Activated CD8-positive, alpha-beta T cell treated with anti-CD3 and anti-CD28 coated beads for 36 hours (primary cell): ENCODE results near the gene GCNT2. TPM values are rescaled to one million over a fixed set of nuclear protein-coding genes. Genes with fewer than 3 reads are reported as not detected.

Source experiments
- ATAC-seq: fragments of 200-7000 bp; cut with Tn5 transposase; one replicate; pipeline ENCODE4 v1.10.0; 2021; ENCODE audit warnings: mild to moderate bottlenecking, moderate library complexity
- CTCF ChIA-PET: fragments of 350-600 bp; sonication (Branson Sonifier 250); formaldehyde crosslinking; loops from one replicate; lab custom pipeline; 2021; ENCODE audit warnings: antibody characterized with exemption; lab: Charles Lee
- POLR2A ChIA-PET: fragments of 350-600 bp; sonication (Branson Sonifier 250); formaldehyde crosslinking; loops from one replicate; lab custom pipeline; 2021; ENCODE audit warnings: antibody characterized with exemption; lab: Charles Lee
- DNase-seq: peaks from one replicate; pipeline ENCODE4 v3.0.0-alpha.2; 2020
- H3K27ac Mint-ChIP-seq: one replicate; pipeline ENCODE4 v1.8.0; 2021; ENCODE audit warnings: mild to moderate bottlenecking, mixed read lengths
- H3K27me3 Mint-ChIP-seq: one replicate; pipeline ENCODE4 v1.8.0; 2021; ENCODE audit warnings: mixed read lengths
- H3K36me3 Mint-ChIP-seq: one replicate; pipeline ENCODE4 v1.8.0; 2021; ENCODE audit warnings: low read depth, mixed read lengths
- H3K4me1 Mint-ChIP-seq: one replicate; pipeline ENCODE4 v1.8.0; 2021; ENCODE audit warnings: low read depth, mixed read lengths
- H3K4me3 Mint-ChIP-seq: one replicate; pipeline ENCODE4 v1.8.0; 2021; ENCODE audit warnings: mild to moderate bottlenecking, moderate library complexity, mixed read lengths
- H3K9me3 Mint-ChIP-seq: one replicate; pipeline ENCODE4 v1.8.0; 2021; ENCODE audit warnings: mixed read lengths
- intact Hi-C: fragments of 100-400 bp; cut with micrococcal nuclease; formaldehyde crosslinking; loops from one replicate; pipeline ENCODE4 v1.10.0; 2022
- total RNA-seq, 2 experiments: library from RNA; stranded (reverse); gene quantifications; one replicate each; pipeline ENCODE4 v1.2.3, GENCODE V29; 2021
- TF ChIP-seq, protein P1 (sequence below): fragments of 200-600 bp; IDR thresholded peaks from one replicate; pipeline ENCODE4 v1.8.0; 2022; ENCODE audit warnings: antibody characterized with exemption, mild to moderate bottlenecking

Gene GCNT2
- total RNA-seq, 2 experiments from 2014 or later = 2.3 to 2.7 TPM

DNA sequence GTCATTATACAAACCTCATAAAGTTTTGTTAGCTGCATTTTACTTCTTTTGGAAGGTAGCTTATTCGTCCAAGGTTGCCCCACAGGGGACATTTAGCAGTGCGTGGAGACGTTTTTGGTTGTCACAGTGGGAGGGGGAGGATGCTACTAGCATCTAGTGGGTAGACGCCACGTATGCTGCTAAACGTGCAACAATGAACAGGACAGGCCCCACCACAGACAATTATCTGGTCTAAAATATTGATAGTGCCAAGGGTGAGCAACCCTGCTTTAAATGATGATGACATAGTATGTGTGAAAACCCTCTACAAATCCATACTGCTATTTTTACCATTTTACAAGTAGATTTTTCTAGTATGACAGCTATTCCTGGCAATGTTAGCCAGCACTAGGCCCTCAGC lies 13.9 kb upstream of the GCNT2 start:
- Mint-ChIP-seq H3K27me3 (peaks cover 2% of the 10 kb centered on the region), H3K27ac (no peak overlapping the region), H3K4me1 (no peaks in the 10 kb centered on the region), H3K9me3 (no peaks in the 10 kb centered on the region), H3K36me3 (no peaks in the 10 kb centered on the region), H3K4me3 (no peak overlapping the region)
- ATAC-seq (no peak), DNase-seq (no peak)
- intact Hi-C loops = no loop called here
- ChIA-PET POLR2A (interaction anchor here (0.8 kb wide), 1 partner anchor 15 kb away, joined by 3 read pairs; no protein-coding TSS in a partner anchor), CTCF (interaction anchor here (1.1 to 1.3 kb wide), 2 partner anchors 29 to 251 kb away, joined by 3 to 5 read pairs; no protein-coding TSS in a partner anchor)
- TF ChIP-seq, protein P1, sequence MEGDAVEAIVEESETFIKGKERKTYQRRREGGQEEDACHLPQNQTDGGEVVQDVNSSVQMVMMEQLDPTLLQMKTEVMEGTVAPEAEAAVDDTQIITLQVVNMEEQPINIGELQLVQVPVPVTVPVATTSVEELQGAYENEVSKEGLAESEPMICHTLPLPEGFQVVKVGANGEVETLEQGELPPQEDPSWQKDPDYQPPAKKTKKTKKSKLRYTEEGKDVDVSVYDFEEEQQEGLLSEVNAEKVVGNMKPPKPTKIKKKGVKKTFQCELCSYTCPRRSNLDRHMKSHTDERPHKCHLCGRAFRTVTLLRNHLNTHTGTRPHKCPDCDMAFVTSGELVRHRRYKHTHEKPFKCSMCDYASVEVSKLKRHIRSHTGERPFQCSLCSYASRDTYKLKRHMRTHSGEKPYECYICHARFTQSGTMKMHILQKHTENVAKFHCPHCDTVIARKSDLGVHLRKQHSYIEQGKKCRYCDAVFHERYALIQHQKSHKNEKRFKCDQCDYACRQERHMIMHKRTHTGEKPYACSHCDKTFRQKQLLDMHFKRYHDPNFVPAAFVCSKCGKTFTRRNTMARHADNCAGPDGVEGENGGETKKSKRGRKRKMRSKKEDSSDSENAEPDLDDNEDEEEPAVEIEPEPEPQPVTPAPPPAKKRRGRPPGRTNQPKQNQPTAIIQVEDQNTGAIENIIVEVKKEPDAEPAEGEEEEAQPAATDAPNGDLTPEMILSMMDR = no peak

DNA sequence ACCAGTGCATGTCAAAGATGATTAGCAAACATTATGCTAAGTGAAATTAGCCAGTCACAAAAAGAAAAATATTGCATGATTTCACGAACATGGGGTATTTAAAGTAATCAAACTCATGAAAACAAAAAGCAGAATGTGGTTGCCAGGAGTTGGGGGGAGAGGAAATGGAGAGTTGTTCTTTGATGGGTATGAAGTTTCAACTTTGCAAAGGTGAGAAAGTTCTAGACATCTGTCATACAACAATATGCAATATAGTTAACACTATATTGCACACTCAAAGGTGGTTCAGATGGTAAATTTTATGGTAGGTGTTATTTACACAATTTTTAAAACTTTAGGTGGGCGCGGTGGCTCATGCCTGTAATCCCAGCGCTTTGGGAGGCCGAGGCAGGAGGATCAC lies 13.4 kb upstream of the GCNT2 start:
- H3K27ac Mint-ChIP-seq = no peak overlapping the region
- no peak overlapping the region for H3K4me3 Mint-ChIP-seq

DNA sequence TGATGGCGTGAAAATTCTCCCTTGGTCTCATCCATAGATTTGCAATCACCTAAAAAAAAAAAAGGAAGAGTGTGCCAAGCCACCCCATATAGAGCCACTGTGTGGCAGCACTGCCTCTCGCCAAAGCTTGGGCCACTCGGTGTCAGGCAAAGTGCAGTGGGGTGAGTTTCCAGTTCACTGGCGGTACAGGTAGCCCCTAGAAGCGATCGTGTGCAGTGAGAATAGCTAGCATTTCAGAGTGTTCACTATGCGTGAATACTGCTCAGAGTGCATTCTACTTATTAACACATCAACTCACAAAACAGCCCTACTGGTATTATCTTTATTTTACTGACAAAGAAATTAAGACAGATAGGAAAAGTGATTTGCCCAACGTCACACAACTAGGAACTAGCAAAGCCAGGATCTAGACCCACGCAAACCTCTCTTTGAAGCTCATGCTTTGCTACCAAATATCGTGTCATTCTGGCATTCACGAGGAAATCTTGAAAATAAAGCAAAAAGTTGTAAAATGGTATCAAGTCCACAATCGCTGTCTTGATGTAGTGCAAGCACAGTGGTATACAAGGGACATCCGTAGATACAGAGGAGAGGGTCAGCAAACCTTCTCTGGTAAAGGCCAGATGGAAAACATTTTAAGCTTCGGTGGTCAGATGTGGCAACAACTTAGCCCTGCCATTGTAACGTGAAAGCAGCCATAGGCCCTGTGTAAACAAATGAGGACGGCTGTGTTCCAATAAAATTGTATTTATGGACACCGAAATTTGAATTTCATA lies 10.4 kb upstream of the GCNT2 start:
- ATAC-seq (peak; percentile 97), DNase-seq (peak; percentile 70)
- intact Hi-C loops = loop anchor here (10.0 kb wide), 1 partner anchor 294 kb away; no protein-coding TSS in a partner anchor
- no peaks in the 10 kb centered on the region for H3K9me3 Mint-ChIP-seq
- POLR2A ChIA-PET = interaction anchor here (0.6 to 0.9 kb wide), 2 partner anchors 215 to 254 kb away, joined by 3 to 4 read pairs; no protein-coding TSS in a partner anchor
- H3K4me1 Mint-ChIP-seq = no peaks in the 10 kb centered on the region
- CTCF ChIA-PET = interaction anchor here (0.7 to 2.5 kb wide), 17 partner anchors 10 to 292 kb away, joined by 3 to 8 read pairs (median 4); no protein-coding TSS in a partner anchor
- H3K4me3 Mint-ChIP-seq = no peak overlapping the region
- TF ChIP-seq, protein P1 = peak; percentile 69
- peaks cover 2% of the 10 kb centered on the region for H3K27me3 Mint-ChIP-seq
- no peaks in the 10 kb centered on the region for H3K36me3 Mint-ChIP-seq
- H3K27ac Mint-ChIP-seq = no peak overlapping the region

More for the DNA sequence above, 13.4 kb upstream of the GCNT2 start:
- Mint-ChIP-seq H3K27me3 (peaks cover 2% of the 10 kb centered on the region), H3K36me3 (no peaks in the 10 kb centered on the region), H3K9me3 (no peaks in the 10 kb centered on the region), H3K4me1 (no peaks in the 10 kb centered on the region)
- ChIA-PET CTCF (interaction anchor here (1.3 kb wide), 1 partner anchor 251 kb away, joined by 3 read pairs; no protein-coding TSS in a partner anchor), POLR2A (interaction anchor here (0.8 kb wide), 1 partner anchor 15 kb away, joined by 3 read pairs; no protein-coding TSS in a partner anchor)
- TF ChIP-seq, protein P1 = no peak
- intact Hi-C loops = no loop called here
- ATAC-seq = no peak
- DNase-seq = no peak

GRCh38 chr6:10511477-10511876 lies 9.7 kb upstream of the GCNT2 start:
- H3K9me3 Mint-ChIP-seq = no peaks in the 10 kb centered on the region
- intact Hi-C loops = loop anchor here (10.0 kb wide), 1 partner anchor 293 kb away; no protein-coding TSS in a partner anchor
- peaks cover 2% of the 10 kb centered on the region for H3K27me3 Mint-ChIP-seq
- DNase-seq (no peak), ATAC-seq (no peak)
- no peak overlapping the region for H3K4me3 Mint-ChIP-seq
- no peaks in the 10 kb centered on the region for H3K4me1 Mint-ChIP-seq
- no peaks in the 10 kb centered on the region for H3K36me3 Mint-ChIP-seq
- ChIA-PET POLR2A (no interaction called here), CTCF (interaction anchor here (0.8 to 2.5 kb wide), 11 partner anchors 9 to 291 kb away, joined by 3 to 8 read pairs (median 4); no protein-coding TSS in a partner anchor)
- H3K27ac Mint-ChIP-seq = no peak overlapping the region
- TF ChIP-seq, protein P1 = no peak

- H3K4me3 Mint-ChIP-seq = no peak overlapping the region
- CTCF ChIA-PET = no interaction called here
- POLR2A ChIA-PET = no interaction called here
- DNase-seq (no peak), ATAC-seq (no peak)
- no peaks in the 10 kb centered on the region for H3K36me3 Mint-ChIP-seq
- TF ChIP-seq, protein P1 = no peak
- H3K27me3 Mint-ChIP-seq = peaks cover 2% of the 10 kb centered on the region
- intact Hi-C loops = loop anchor here (10.0 kb wide), 1 partner anchor 291 kb away; no protein-coding TSS in a partner anchor
- no peaks in the 10 kb centered on the region for H3K4me1 Mint-ChIP-seq
- H3K9me3 Mint-ChIP-seq = no peaks in the 10 kb centered on the region
- no peak overlapping the region for H3K27ac Mint-ChIP-seq
Measured at GRCh38 chr6:10513544-10513943, 7.6 kb upstream of the GCNT2 start.
